ENCODE measurements around the gene ZEB1.

- TF ChIP-seq CTCF (IDR thresholded peaks at IDR 0.05) (no peak), POLR2A (IDR thresholded peaks at IDR 0.05) (no peak)
These were observed 21.3 kb downstream of the ZEB1 start for GRCh38 chr10:31340343-31340742.

All from prostate gland (tissue), 2 donors.